ENCODE measurements around the gene EGF.
"Not testable (repeated sequence)": the region's sequence is repeated elsewhere in the genome, so short reads cannot be mapped to it uniquely, and the experiment has no call there.

Gene EGF

GRCh38 chr4:109998867-109999584 is 86.3 kb downstream of the EGF start:
- DNase-seq: peak; percentile 31

DNA sequence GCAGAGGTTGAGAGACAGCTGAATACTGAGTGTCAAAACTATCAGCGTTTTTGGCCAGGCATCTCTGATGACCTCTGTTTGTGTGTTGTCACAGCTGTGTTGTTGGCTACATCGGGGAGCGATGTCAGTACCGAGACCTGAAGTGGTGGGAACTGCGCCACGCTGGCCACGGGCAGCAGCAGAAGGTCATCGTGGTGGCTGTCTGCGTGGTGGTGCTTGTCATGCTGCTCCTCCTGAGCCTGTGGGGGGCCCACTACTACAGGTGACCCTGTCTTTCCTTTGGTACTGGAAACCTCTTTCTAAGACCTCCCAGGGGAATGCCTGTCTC is 86.9 kb downstream of the EGF start:
- no peak for DNase-seq

GRCh38 chr4:110002326-110002725 is 89.6 kb downstream of the EGF start:
- no peak for DNase-seq

GRCh38 chr4:110003401-110004187 is 90.9 kb downstream of the EGF start:
- no peak for DNase-seq

DNA sequence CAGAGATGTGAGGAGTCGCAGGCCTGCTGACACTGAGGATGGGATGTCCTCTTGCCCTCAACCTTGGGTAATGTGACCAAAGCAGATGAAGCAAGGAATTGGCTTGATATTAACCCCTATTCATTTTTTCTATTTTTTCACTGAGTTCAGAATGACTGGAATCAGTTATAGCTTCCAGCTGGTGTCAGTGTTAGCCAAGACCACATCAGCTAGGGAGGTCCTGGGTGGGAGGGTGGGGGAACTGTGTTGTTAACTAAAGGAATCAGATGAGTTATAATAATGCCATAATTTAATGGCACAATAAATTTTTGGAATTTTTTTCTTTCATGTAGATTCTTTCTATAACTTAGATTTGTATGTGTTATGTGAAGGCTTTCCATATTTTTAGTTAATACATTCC is 91.9 kb downstream of the EGF start:
- no peak for DNase-seq

GRCh38 chr4:110005461-110006056 is 92.9 kb downstream of the EGF start:
- DNase-seq: peak; percentile 8

DNA sequence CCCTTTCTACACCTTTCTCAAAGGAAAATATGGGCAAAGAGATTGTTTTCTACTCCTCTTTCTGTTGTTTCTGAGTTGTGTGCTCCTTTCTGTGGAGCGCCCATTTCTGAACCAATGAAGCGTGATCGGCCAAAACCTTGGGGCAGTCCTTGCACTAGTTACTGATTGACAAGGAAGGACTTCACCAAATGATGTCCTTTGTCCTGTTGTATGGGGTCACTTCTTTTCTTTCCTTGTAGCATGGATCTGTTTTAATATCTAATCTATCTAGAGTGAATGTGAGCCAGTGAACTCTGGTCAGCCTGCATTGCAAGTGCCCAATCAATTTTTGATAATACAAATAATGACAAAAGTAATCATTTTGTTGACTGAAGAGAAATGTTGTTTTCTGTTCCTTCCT is 94.5 kb downstream of the EGF start:
- no peak for DNase-seq

DNA sequence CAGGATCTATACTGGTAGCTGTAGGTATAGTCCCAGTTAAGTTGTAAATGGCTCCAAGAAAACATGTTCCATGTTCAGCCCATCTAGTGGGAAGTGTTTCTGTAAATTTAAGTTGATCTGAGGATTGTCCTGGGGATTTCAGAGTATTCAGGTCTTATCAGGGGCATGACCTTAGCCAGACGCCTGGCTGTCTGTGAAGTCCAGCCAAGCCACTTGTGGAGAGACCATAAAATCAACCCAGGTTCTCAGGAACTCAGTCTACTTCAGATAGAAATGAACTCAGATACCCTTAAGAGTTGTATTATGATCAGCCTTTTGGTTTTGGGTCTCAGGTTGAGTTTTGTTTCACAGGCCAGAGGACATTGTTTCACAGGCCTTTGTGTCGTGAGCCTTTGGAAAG is 95.9 kb downstream of the EGF start:
- DNase-seq: no peak

- no peak for DNase-seq
Measured at GRCh38 chr4:110009550-110009949, 96.9 kb downstream of the EGF start.

DNA sequence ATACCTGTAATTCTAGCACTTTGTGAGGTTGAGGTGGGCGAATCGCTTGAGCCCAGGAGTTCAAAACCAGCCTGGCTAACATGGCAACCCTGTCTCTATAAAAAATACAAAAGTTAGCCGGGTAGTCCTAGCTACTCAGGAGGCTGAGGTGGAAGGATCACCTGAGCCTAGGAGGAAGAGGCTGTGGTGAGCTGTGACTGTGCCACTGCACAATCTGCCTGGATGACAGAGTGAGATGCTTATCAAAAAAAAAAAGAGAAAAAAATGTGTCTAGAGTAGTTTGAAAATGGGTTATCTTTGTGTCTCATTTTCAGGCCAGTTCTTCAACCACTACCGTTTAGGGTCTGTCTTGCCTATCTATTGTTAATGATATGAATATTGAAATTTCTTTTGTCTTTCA is 98.1 kb downstream of the EGF start:
- DNase-seq: no peak

- no peak for DNase-seq
Measured at GRCh38 chr4:110012917-110013316, 100.2 kb downstream of the EGF start.

GRCh38 chr4:110014233-110014632 is 101.5 kb downstream of the EGF start:
- DNase-seq: no peak

DNA sequence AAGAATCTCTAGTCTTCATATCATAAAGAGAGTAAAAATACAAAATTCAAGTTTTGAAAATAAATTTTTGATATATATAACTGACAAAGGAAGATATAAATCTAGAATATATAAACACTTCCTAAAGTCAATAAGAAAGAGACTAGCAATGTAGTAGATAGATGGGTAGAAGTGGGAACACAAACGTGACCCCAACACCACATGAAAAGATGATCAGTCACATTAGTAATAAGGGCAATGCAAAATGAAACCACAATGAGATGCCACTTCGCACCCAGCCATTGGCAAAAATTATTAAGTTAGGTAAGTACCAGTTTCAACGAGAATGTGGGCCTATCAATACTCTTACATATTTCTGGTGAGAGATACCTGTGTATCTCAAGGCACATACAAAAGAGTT is 106.5 kb downstream of the EGF start:
- no peak for DNase-seq

- DNase-seq: no peak
Measured at GRCh38 chr4:110020139-110020538, 107.5 kb downstream of the EGF start.

GRCh38 chr4:110020646-110021443 is 108.2 kb downstream of the EGF start:
- DNase-seq: no peak

- no peak for DNase-seq
Measured at GRCh38 chr4:110022457-110022856, 109.8 kb downstream of the EGF start.

GRCh38 chr4:110025056-110025455 is 112.4 kb downstream of the EGF start:
- no peak for DNase-seq

DNA sequence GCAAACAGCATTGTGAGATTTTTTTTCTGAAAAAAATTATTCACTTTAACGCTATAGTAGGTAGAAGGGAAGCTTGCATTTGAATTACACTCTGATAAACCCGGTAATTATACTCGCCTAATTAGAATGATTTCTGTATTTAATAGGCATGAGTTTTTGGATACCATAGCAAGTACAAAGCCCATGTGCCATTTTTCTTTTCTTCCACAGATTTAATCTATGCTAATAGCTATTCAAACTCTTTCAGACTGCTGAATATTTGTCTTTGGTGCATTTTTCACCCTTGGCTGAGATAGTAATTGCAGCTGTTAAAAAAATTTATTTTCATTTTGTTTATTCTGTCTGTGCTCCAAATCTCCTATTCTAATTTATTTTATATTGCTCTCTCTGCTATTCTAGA is 113.0 kb downstream of the EGF start:
- DNase-seq: no peak

DNA sequence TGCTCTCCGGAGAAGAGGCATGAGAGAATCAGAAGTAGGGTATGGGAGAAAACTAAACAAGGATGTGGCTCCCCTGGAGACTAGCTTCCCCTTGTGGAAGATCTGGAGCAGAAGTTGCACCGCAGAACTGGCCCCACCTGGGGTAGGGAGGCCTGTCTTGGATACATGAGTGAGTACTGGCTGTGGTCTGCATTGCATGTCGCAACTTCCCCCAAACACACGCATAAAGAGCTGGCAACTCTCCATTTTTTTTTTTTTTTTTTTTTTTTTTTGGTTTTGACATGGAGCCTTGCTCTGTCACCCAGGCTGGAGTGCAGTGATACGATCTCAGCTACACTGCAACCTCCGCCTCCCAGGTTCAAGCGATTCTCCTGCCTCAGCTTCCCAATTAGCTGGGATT is 119.9 kb downstream of the EGF start:
- DNase-seq: peak; percentile 56

DNA sequence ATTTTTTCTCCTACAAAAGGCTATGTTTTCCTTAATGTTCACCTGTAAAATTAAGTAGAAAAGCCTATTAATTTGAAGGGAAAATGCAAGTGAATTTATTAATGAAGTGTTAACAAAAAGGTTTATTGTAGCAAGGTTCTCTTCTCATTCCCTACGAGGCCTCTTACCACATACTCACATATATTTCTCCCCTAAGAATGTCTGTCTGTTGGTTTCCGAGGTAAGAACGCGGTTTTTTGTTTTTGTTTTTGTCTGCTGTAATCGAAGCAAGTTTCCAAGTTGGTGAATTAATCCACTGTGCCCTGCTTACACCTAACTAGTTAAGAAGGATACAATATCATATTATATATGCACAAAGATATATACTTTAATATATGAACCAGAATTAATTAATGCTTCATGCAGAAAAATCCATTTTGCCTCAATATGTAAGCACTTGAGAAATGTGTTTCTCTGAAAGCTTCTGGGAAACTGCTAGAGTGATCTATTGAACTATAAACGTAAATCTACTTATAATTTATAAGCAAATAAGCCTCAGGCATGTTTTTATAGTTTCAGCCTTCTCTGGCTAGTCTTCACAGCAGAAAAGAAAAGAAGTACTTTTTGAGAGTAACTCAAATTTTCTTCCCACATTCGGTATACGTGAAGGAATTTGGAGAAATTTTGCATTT is 120.8 kb downstream of the EGF start:
- DNase-seq: no peak

- no peak for DNase-seq
Measured at GRCh38 chr4:110034026-110034393, 121.3 kb downstream of the EGF start.

DNA sequence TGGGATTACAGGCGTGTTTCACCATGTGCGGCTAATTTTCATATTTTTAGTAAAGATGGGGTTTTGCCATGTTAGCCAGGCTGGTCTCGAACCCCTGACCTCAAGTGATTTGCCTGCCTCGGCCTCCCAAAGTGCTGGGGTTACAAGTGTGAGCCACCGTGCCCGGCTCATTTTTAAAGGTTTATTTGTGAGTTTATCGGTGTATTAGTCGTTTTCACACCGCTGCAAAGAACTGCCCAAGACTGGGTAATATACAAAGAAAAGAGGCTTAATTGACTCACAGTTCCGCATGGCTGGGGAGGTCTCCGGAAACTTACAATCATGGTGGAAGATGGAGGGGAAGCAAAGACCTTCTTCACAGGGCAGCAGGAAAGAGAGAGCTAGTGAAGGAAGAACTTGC is 126.5 kb downstream of the EGF start:
- not testable (repeated sequence) for DNase-seq

- no peak for DNase-seq
Measured at GRCh38 chr4:110041735-110042134, 129.1 kb downstream of the EGF start.
